Fibroblast of lung (primary cell): ENCODE data around the gene CSGALNACT2. TPM values are rescaled to one million over a fixed set of nuclear protein-coding genes. Genes with fewer than 3 reads are reported as not detected.

Experiments
- DNase-seq, 2 donors: peaks; one replicate each; pipeline versions ENCODE4 v3.0.0 to v3.0.0-alpha.2; 2010; ENCODE audit warnings: low read depth in 2 of 2
- H2AFZ ChIP-seq: 2 replicates; pipeline ENCODE4 v1.5.1; 2012; ENCODE audit warnings: low read length, control low read depth, inconsistent platforms
- H3K27ac ChIP-seq: 2 replicates; pipeline ENCODE4 v1.5.1; 2011; ENCODE audit warnings: low read length, control low read depth; ENCODE audit not compliant: insufficient read depth
- H3K27me3 ChIP-seq: 2 replicates; pipeline ENCODE4 v1.5.1; 2011; ENCODE audit warnings: mild to moderate bottlenecking, low read length; ENCODE audit not compliant: control insufficient read depth, insufficient read depth
- H3K36me3 ChIP-seq: 2 replicates; pipeline ENCODE4 v1.5.1; 2011; ENCODE audit warnings: low read length; ENCODE audit not compliant: control insufficient read depth, insufficient read depth
- H3K4me1 ChIP-seq: 2 replicates; pipeline ENCODE4 v1.5.1; 2011; ENCODE audit warnings: low read length; ENCODE audit not compliant: control insufficient read depth, insufficient read depth; ENCODE audit errors: extremely low read depth
- H3K4me2 ChIP-seq: 2 replicates; pipeline ENCODE4 v1.5.1; 2011; ENCODE audit warnings: low read length, control low read depth; ENCODE audit not compliant: insufficient read depth; ENCODE audit errors: extremely low read depth
- H3K4me3 ChIP-seq, 4 experiments: fragments of 200-600 bp in 1 of 4; sonication (generic) in 1 of 4; replicated peaks in 1 of 4; 2 replicates each; pipeline ENCODE4 v1.5.1; 2011 to 2016; ENCODE audit warnings: low read length in 4 of 4, low read depth in 3 of 4, mild to moderate bottlenecking in 3 of 4, control low read depth in 2 of 4, inconsistent platforms in 1 of 4, mixed read lengths in 1 of 4; ENCODE audit not compliant: insufficient read depth in 1 of 4; ENCODE audit errors: control extremely low read depth in 1 of 4
- H3K79me2 ChIP-seq: 2 replicates; pipeline ENCODE4 v1.5.1; 2012; ENCODE audit warnings: mild to moderate bottlenecking, low read length, inconsistent platforms; ENCODE audit not compliant: control insufficient read depth, insufficient read depth
- H3K9ac ChIP-seq: 2 replicates; pipeline ENCODE4 v1.5.1; 2011; ENCODE audit warnings: mild to moderate bottlenecking, low read length, control low read depth; ENCODE audit not compliant: insufficient read depth
- H3K9me3 ChIP-seq: 2 replicates; pipeline ENCODE4 v1.5.1; 2012; ENCODE audit warnings: low read depth, low read length; ENCODE audit not compliant: control insufficient read depth, insufficient read depth
- H4K20me1 ChIP-seq: 2 replicates; pipeline ENCODE4 v1.5.1; 2011; ENCODE audit warnings: low read length; ENCODE audit not compliant: control insufficient read depth, insufficient read depth; ENCODE audit errors: extremely low read depth
- CTCF ChIP-seq, 2 donors: IDR thresholded peaks in 1 of 2; conservative IDR thresholded peaks in 1 of 2; 1 replicate in 1 of 2; 2 replicates in 1 of 2; pipeline ENCODE4 v1.5.1; 2011 to 2012; ENCODE audit warnings: low read length in 2 of 2, control low read depth in 1 of 2, inconsistent platforms in 1 of 2, low read depth in 1 of 2, mild to moderate bottlenecking in 1 of 2
- EZH2 ChIP-seq: IDR thresholded peaks from 2 replicates; pipeline ENCODE4 v1.5.1; 2012; ENCODE audit warnings: low read length, control low read depth, mild to moderate bottlenecking; ENCODE audit errors: missing control alignments
- polyA plus RNA-seq, 2 donors: library from polyadenylated mRNA; depleted of rRNA in 1 of 2; stranded (reverse) in 1 of 2; unstranded in 1 of 2; fragments of >200 nt; gene quantifications; 2 replicates each; pipeline ENCODE4 v1.2.1, GENCODE V29; 2011 to 2012; ENCODE audit warnings: missing spikeins in 1 of 2
- total RNA-seq: library from RNA; depleted of rRNA; stranded (reverse); fragments of >200 nt; gene quantifications from 2 replicates; pipeline ENCODE4 v1.2.1, GENCODE V29; 2014

Gene CSGALNACT2
- total and polyA plus RNA-seq, 2 donors (not counting 1 experiment from before 2014, with no cell fraction given) = 38.6 to 46.9 TPM

- no peak overlapping the region for H3K4me3 ChIP-seq
- no peak overlapping the region for H2AFZ ChIP-seq
- H3K27me3 ChIP-seq = no peaks in the 10 kb centered on the region
- no peak overlapping the region for H3K4me2 ChIP-seq
- no peaks in the 10 kb centered on the region for H4K20me1 ChIP-seq
- no peaks in the 10 kb centered on the region for H3K9me3 ChIP-seq
- no peaks in the 10 kb centered on the region for H3K4me1 ChIP-seq
- H3K9ac ChIP-seq = no peak overlapping the region
- no peak overlapping the region for H3K27ac ChIP-seq
- H3K79me2 ChIP-seq = no peaks in the 10 kb centered on the region
- no peaks in the 10 kb centered on the region for H3K36me3 ChIP-seq
- DNase-seq = no peak
- TF ChIP-seq CTCF (conservative IDR thresholded peaks at IDR 0.05 in 1 of 2, IDR thresholded peaks at IDR 0.05 in 1 of 2; ENCODE audit: low read depth in 1 of 2, low read length in 2 of 2) (no peak), EZH2 (no peak)
Observed at GRCh38 chr10:43116596-43116995, 21.6 kb upstream of the CSGALNACT2 start.

- DNase-seq = no peak
- no peak for TF ChIP-seq EZH2
- TF ChIP-seq CTCF (conservative IDR thresholded peaks at IDR 0.05 in 1 of 2, IDR thresholded peaks at IDR 0.05 in 1 of 2; ENCODE audit: low read depth in 1 of 2, low read length in 2 of 2) = no peak
Observed at GRCh38 chr10:43117031-43117776, 21.0 kb upstream of the CSGALNACT2 start.

GRCh38 chr10:43117777-43118583 lies 20.3 kb upstream of the CSGALNACT2 start:
- H3K4me2 ChIP-seq = no peak overlapping the region
- no peak for DNase-seq
- H3K9me3 ChIP-seq = no peaks in the 10 kb centered on the region
- no peak for TF ChIP-seq EZH2
- no peak for TF ChIP-seq CTCF (conservative IDR thresholded peaks at IDR 0.05 in 1 of 2, IDR thresholded peaks at IDR 0.05 in 1 of 2; ENCODE audit: low read depth in 1 of 2, low read length in 2 of 2)
- no peaks in the 10 kb centered on the region for H3K79me2 ChIP-seq
- H2AFZ ChIP-seq = no peak overlapping the region
- H3K4me1 ChIP-seq = no peaks in the 10 kb centered on the region
- no peak overlapping the region for H3K4me3 ChIP-seq
- no peak overlapping the region for H3K27ac ChIP-seq
- no peaks in the 10 kb centered on the region for H3K36me3 ChIP-seq
- H3K9ac ChIP-seq = no peak overlapping the region
- no peaks in the 10 kb centered on the region for H3K27me3 ChIP-seq
- no peaks in the 10 kb centered on the region for H4K20me1 ChIP-seq

More at GRCh38 chr10:43117031-43117776, 21.0 kb upstream of the CSGALNACT2 start:
- no peaks in the 10 kb centered on the region for H3K27me3 ChIP-seq
- H3K4me2 ChIP-seq = no peak overlapping the region
- H3K9ac ChIP-seq = no peak overlapping the region
- H3K4me1 ChIP-seq = no peaks in the 10 kb centered on the region
- H3K79me2 ChIP-seq = no peaks in the 10 kb centered on the region
- H4K20me1 ChIP-seq = no peaks in the 10 kb centered on the region
- H2AFZ ChIP-seq = no peak overlapping the region
- no peaks in the 10 kb centered on the region for H3K36me3 ChIP-seq
- H3K9me3 ChIP-seq = no peaks in the 10 kb centered on the region
- H3K4me3 ChIP-seq = no peak overlapping the region
- H3K27ac ChIP-seq = no peak overlapping the region
